Natural killer cell (primary cell): ENCODE data around the gene WDR87. TPM values are rescaled to one million over a fixed set of nuclear protein-coding genes. Genes with fewer than 3 reads are reported as not detected.

Source experiments
- ATAC-seq, 3 donors: fragments of 150-1000 bp in 2 of 3; fragments of 200-7000 bp in 1 of 3; cut with Tn5 transposase; 1 replicate in 1 of 3; 2 replicates in 2 of 3; pipeline ENCODE4 v1.10.0; 2021; ENCODE audit warnings: mild to moderate bottlenecking in 2 of 3, moderate library complexity in 2 of 3
- DNase-seq, 2 donors: peaks; one replicate each; pipeline versions ENCODE4 v3.0.0 to v3.0.0-alpha.2; 2013 to 2021; ENCODE audit warnings: mixed read lengths in 1 of 2
- H3K27ac ChIP-seq: one replicate; pipeline ENCODE4 v1.5.1; 2013; ENCODE audit warnings: mild to moderate bottlenecking, low read length
- H3K27me3 ChIP-seq: one replicate; pipeline ENCODE4 v1.6.1; 2013; ENCODE audit warnings: low read length; ENCODE audit not compliant: control insufficient read depth, insufficient read depth
- H3K36me3 ChIP-seq: one replicate; pipeline ENCODE4 v1.6.1; 2013; ENCODE audit warnings: low read length; ENCODE audit not compliant: control insufficient read depth, insufficient read depth
- H3K4me1 ChIP-seq: one replicate; pipeline ENCODE4 v1.6.1; 2013; ENCODE audit warnings: low read length; ENCODE audit not compliant: control insufficient read depth, insufficient read depth
- H3K4me3 ChIP-seq: one replicate; pipeline ENCODE4 v1.5.1; 2013; ENCODE audit warnings: low read length
- H3K9me3 ChIP-seq: one replicate; pipeline ENCODE4 v1.6.1; 2013; ENCODE audit warnings: low read length; ENCODE audit not compliant: control insufficient read depth, insufficient read depth
- H3K27ac Mint-ChIP-seq, 2 donors: one replicate each; pipeline ENCODE4 v1.8.0; 2022; ENCODE audit warnings: mild to moderate bottlenecking in 2 of 2, mixed read lengths in 2 of 2, moderate library complexity in 1 of 2
- H3K27me3 Mint-ChIP-seq, 2 donors: one replicate each; pipeline ENCODE4 v1.8.0; 2022; ENCODE audit warnings: low read depth in 2 of 2, mixed read lengths in 2 of 2
- H3K36me3 Mint-ChIP-seq: one replicate; pipeline ENCODE4 v1.8.0; 2022; ENCODE audit warnings: mixed read lengths
- H3K4me1 Mint-ChIP-seq, 2 donors: one replicate each; pipeline ENCODE4 v1.8.0; 2022; ENCODE audit warnings: mixed read lengths in 2 of 2
- H3K4me3 Mint-ChIP-seq: one replicate; pipeline ENCODE4 v1.8.0; 2022; ENCODE audit warnings: mild to moderate bottlenecking, moderate library complexity, mixed read lengths
- H3K9me3 Mint-ChIP-seq, 2 donors: one replicate each; pipeline ENCODE4 v1.8.0; 2022; ENCODE audit warnings: mixed read lengths in 2 of 2
- WGBS: methylation state at CpG from one replicate; pipeline ENCODE4 v1.1.7; 2013; ENCODE audit warnings: missing lambda C conversion rate; ENCODE audit not compliant: insufficient coverage; 5-methylcytosine and 5-hydroxymethylcytosine counted together
- intact Hi-C: fragments of 100-400 bp; cut with micrococcal nuclease; formaldehyde crosslinking; loops from one replicate; pipeline ENCODE4 v1.14.2; 2022
- total RNA-seq, 4 donors: library from RNA; stranded (reverse); fragments of 120-200 nt in 1 of 4; gene quantifications; one replicate each; pipeline versions ENCODE4 v1.2.3 to v1.2.4, GENCODE V29; 2013 to 2022
- TF ChIP-seq, protein P1 (sequence below): fragments of 200-600 bp; IDR thresholded peaks from one replicate; pipeline ENCODE4 v1.8.0; 2022; ENCODE audit warnings: antibody characterized with exemption

Gene WDR87
- total RNA-seq, 3 donors from 2014 or later (not counting 1 experiment from before 2014, with no cell fraction given), result not detected

DNA sequence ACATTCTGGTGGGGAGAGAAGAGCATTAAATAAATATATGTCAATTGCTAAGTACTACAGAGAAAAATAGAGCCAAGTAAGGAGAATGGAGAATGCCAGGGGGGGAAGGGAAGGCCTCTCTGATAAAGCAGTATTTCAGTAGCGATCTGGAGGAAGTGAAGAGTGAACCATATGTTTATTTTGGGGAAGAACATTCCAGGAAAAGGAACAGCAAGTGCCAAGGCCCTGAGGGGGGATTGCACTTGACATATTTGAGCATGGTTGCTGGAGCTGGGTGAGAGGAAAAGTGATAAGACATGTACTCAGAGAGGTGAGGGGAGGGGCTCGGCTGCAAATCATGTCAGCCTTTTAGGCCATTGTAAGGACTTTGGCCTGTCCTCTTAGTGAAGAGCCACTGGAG is 30.4 kb downstream of the WDR87 start:
- H3K27ac Mint-ChIP-seq, result no peak overlapping the region
- no peak overlapping the region for H3K4me3 ChIP-seq
- no peak overlapping the region for H3K27ac ChIP-seq
- ATAC-seq, result no peak
- H3K4me1 ChIP-seq, result no peaks in the 10 kb centered on the region
- intact Hi-C loops, result no loop called here
- peaks cover 0 to 7% of the 10 kb centered on the region in 2 donors for H3K27me3 Mint-ChIP-seq
- H3K36me3 ChIP-seq, result no peaks in the 10 kb centered on the region
- 48% methylated on average over 2 of the region's 2 CpGs for WGBS
- no peak overlapping the region for H3K4me3 Mint-ChIP-seq
- TF ChIP-seq, protein P1, sequence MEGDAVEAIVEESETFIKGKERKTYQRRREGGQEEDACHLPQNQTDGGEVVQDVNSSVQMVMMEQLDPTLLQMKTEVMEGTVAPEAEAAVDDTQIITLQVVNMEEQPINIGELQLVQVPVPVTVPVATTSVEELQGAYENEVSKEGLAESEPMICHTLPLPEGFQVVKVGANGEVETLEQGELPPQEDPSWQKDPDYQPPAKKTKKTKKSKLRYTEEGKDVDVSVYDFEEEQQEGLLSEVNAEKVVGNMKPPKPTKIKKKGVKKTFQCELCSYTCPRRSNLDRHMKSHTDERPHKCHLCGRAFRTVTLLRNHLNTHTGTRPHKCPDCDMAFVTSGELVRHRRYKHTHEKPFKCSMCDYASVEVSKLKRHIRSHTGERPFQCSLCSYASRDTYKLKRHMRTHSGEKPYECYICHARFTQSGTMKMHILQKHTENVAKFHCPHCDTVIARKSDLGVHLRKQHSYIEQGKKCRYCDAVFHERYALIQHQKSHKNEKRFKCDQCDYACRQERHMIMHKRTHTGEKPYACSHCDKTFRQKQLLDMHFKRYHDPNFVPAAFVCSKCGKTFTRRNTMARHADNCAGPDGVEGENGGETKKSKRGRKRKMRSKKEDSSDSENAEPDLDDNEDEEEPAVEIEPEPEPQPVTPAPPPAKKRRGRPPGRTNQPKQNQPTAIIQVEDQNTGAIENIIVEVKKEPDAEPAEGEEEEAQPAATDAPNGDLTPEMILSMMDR, result no peak
- no peaks in the 10 kb centered on the region for H3K36me3 Mint-ChIP-seq
- no peaks in the 10 kb centered on the region for H3K9me3 ChIP-seq
- H3K27me3 ChIP-seq, result no peaks in the 10 kb centered on the region
- H3K9me3 Mint-ChIP-seq, result no peaks in the 10 kb centered on the region
- no peak for DNase-seq
- no peaks in the 10 kb centered on the region for H3K4me1 Mint-ChIP-seq

DNA sequence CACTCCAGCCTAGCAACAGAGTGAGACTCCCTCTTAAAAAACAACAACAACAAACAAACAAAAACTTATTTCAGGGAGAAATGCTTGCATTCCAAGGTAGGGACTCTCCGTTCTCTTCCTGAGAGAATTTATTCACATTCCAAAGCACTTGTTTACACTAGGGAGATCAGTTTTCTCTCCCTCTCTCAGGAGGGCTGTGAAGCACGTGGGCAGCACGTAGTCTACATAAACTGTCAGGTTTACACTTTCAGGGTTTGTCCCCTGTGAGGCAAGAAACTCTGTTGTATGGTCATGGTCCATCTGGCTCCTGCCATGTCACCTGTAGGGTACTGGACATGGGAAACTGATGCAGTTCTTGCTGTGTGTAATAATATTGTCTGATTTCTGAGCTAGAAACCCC is 31.6 kb downstream of the WDR87 start:
- H3K36me3 Mint-ChIP-seq, result no peaks in the 10 kb centered on the region
- ATAC-seq (no peak), DNase-seq (no peak)
- H3K9me3 ChIP-seq, result no peaks in the 10 kb centered on the region
- no peaks in the 10 kb centered on the region for H3K36me3 ChIP-seq
- TF ChIP-seq, protein P1, result no peak
- no peak overlapping the region for H3K27ac ChIP-seq
- no peak overlapping the region for H3K4me3 Mint-ChIP-seq
- no peaks in the 10 kb centered on the region for H3K4me1 Mint-ChIP-seq
- no peak overlapping the region for H3K27ac Mint-ChIP-seq
- intact Hi-C loops, result no loop called here
- peaks cover 0 to 7% of the 10 kb centered on the region in 2 donors for H3K27me3 Mint-ChIP-seq
- no peaks in the 10 kb centered on the region for H3K9me3 Mint-ChIP-seq
- no peak overlapping the region for H3K4me3 ChIP-seq
- no peaks in the 10 kb centered on the region for H3K27me3 ChIP-seq
- no peaks in the 10 kb centered on the region for H3K4me1 ChIP-seq
- WGBS, result 53% methylated on average over 3 of the region's 3 CpGs

DNA sequence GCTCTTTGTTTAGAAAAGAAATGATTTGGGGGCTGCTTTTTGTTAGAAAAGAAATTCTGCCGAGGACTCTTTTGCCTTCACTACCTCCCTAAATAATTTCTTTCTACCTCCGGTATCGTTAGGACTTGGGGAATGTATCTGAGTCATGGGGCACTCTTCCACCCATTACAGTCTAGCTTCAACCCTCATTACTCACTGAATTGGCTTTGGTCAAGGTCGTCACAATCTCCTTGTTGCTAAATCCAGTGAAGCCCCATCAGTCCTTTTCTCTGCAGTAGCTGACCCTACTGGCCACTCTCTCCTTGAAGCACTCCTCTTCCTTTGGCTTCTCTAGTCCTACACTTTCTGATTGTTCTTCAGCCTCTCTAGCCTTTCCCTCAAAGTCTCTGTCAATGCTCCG is 34.0 kb downstream of the WDR87 start:
- H3K4me3 ChIP-seq, result no peak overlapping the region
- no peaks in the 10 kb centered on the region for H3K36me3 ChIP-seq
- Mint-ChIP-seq H3K9me3 (no peaks in the 10 kb centered on the region), H3K4me3 (no peak overlapping the region), H3K27ac (no peak overlapping the region), H3K4me1 (no peaks in the 10 kb centered on the region), H3K36me3 (no peaks in the 10 kb centered on the region), H3K27me3 (peaks cover 0 to 7% of the 10 kb centered on the region in 2 donors)
- no peaks in the 10 kb centered on the region for H3K4me1 ChIP-seq
- no peaks in the 10 kb centered on the region for H3K27me3 ChIP-seq
- 89% methylated on average over 5 of the region's 5 CpGs for WGBS
- DNase-seq (no peak), ATAC-seq (no peak)
- no peak overlapping the region for H3K27ac ChIP-seq
- H3K9me3 ChIP-seq, result no peaks in the 10 kb centered on the region
- intact Hi-C loops, result no loop called here
- TF ChIP-seq, protein P1, result no peak

DNA sequence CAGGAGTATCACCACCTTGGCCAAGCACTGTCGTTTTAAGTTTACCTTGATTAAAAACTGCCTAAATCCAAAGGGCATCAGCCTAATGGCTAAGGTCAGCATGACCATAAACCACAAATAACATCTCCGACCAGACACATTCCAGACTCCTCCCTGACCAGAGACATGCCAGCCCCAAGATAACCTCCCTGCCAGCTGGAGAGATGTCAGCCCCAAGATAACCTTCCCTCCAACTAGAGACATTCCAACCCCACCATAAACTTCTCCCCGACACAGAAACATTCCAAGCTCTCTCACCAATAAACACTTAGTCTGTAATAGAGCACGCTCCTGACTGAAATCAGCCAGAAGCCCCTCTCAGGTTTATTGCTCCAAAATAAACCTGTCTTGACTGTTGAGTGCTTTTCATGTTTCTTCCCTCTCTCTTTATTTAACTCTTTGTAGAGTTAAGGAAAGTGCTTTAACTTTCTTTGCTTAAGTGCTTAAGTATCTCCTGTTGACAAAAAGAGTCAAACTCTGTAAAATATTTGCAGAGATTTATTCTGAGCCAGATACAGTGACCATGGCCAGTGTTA is 36.5 kb downstream of the WDR87 start:
- H3K36me3 ChIP-seq, result no peaks in the 10 kb centered on the region
- DNase-seq, result no peak
- Mint-ChIP-seq H3K4me3 (no peak overlapping the region), H3K9me3 (no peaks in the 10 kb centered on the region), H3K27me3 (peaks cover 0 to 6% of the 10 kb centered on the region in 2 donors), H3K27ac (no peak overlapping the region), H3K36me3 (no peaks in the 10 kb centered on the region), H3K4me1 (no peaks in the 10 kb centered on the region)
- ATAC-seq, result no peak
- H3K27ac ChIP-seq, result no peak overlapping the region
- intact Hi-C loops, result no loop called here
- WGBS, result 78% methylated on average over 4 of the region's 4 CpGs
- no peaks in the 10 kb centered on the region for H3K4me1 ChIP-seq
- no peak overlapping the region for H3K4me3 ChIP-seq
- TF ChIP-seq, protein P1, result no peak
- no peaks in the 10 kb centered on the region for H3K9me3 ChIP-seq
- peaks cover 2% of the 10 kb centered on the region for H3K27me3 ChIP-seq
